ENCODE data around the gene C19orf85.

Gene C19orf85

DNA sequence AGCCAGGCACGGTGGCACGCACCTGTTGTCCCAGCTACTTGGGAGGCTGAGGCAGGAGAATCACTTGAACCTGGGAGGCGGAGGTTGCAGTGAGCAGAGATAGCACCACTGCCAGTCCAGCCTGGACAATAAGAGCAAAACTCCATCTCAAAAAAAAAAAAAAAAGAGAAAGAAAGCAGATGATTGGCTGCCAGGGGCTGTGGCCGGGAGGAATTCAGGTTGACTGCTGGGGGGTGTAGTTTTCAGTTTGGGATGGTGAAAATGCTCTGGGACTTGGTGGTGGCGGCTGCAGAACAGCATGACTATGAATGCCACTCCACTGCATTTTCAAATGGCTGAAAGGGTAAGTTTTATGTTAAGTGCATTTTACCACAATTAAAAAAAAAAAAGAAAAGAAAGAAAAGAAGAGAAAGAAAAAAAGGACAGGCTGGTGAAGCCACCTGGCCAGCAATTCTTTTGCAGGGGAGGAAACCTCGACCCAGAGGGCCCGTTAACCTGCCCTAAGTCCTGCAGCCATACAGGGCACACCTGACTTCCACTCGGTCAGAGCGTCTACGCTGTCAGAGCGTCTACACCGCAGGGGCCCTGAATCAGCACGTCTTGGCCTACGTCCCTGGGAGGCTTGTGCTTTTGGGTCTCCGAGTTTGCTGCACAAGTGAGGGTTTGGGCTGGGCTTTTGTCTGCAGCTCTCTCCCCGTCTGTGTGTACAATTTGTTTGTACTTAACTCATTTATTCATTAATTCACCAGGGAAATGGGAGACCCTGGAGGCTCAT is 6.7 kb downstream of the C19orf85 start:
- H3K4me3 ChIP-seq (ENCODE audit: control insufficient read depth, low read depth, low read length): no peak overlapping the region
- TF ChIP-seq, protein P1, sequence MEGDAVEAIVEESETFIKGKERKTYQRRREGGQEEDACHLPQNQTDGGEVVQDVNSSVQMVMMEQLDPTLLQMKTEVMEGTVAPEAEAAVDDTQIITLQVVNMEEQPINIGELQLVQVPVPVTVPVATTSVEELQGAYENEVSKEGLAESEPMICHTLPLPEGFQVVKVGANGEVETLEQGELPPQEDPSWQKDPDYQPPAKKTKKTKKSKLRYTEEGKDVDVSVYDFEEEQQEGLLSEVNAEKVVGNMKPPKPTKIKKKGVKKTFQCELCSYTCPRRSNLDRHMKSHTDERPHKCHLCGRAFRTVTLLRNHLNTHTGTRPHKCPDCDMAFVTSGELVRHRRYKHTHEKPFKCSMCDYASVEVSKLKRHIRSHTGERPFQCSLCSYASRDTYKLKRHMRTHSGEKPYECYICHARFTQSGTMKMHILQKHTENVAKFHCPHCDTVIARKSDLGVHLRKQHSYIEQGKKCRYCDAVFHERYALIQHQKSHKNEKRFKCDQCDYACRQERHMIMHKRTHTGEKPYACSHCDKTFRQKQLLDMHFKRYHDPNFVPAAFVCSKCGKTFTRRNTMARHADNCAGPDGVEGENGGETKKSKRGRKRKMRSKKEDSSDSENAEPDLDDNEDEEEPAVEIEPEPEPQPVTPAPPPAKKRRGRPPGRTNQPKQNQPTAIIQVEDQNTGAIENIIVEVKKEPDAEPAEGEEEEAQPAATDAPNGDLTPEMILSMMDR (IDR thresholded peaks at IDR 0.05; ENCODE audit: control insufficient read depth, insufficient read depth, low read depth, low read length, missing control alignments): no peak
- no peak for DNase-seq (ENCODE audit: low read depth)

DNA sequence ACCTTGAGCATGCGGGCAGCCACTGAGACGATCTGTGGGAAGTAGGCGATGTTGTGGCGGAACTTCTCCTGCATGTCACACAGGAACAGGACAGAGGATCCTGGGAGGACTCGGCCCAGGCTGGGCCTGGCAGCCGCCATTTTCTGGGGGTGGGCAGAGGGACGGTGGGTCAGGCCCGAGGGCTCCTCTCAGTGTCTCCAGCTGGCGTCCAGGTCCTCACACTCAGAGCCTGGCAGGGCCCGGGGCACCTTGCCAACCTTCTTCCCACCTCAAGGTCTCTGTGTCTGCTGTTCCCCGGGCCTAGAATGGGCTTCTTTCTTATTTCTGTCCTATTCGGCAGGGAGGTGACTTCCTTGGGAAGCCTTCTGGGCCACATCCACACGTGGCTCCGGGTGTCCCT is 8.2 kb downstream of the C19orf85 start:
- no peak overlapping the region for H3K4me3 ChIP-seq (ENCODE audit: control insufficient read depth, low read depth, low read length)
- TF ChIP-seq, protein P1 (IDR thresholded peaks at IDR 0.05; ENCODE audit: control insufficient read depth, insufficient read depth, low read depth, low read length, missing control alignments): no peak
- DNase-seq (ENCODE audit: low read depth): no peak

DNA sequence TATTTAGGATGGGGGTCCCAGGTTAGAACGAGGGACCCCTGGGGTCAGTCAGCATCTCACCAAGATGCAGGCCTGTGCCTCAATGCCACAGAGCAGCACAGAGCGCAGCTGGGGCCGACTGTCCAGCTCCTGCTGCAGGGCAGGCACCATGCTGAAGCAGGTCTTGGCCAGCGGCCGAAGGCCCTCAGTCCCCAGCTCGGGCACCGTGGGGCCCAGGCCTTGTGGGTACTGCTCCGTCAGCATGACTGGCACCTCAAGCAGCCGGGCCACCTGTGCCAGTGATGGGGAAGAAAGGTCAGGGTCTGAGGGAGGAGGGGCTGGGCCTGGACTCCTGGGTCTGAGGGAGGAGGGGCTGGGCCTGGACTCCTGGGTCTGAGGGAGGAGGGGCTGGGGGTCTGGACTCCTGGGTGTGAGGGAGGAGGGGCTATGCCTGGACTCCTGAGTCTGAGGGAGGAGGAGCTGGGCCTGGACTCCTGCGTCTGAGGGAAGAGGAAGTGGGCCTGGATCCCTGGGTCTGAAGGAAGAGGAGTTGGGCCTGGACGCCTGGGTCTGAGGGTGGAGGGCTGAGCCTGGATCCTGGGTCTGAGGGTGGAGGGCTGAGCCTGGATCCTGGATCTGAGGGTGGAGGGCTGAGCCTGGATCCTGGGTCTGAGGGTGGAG is 8.8 kb downstream of the C19orf85 start:
- DNase-seq (ENCODE audit: low read depth): no peak
- TF ChIP-seq, protein P1 (IDR thresholded peaks at IDR 0.05; ENCODE audit: control insufficient read depth, insufficient read depth, low read depth, low read length, missing control alignments): no peak
- no peak overlapping the region for H3K4me3 ChIP-seq (ENCODE audit: control insufficient read depth, low read depth, low read length)

DNA sequence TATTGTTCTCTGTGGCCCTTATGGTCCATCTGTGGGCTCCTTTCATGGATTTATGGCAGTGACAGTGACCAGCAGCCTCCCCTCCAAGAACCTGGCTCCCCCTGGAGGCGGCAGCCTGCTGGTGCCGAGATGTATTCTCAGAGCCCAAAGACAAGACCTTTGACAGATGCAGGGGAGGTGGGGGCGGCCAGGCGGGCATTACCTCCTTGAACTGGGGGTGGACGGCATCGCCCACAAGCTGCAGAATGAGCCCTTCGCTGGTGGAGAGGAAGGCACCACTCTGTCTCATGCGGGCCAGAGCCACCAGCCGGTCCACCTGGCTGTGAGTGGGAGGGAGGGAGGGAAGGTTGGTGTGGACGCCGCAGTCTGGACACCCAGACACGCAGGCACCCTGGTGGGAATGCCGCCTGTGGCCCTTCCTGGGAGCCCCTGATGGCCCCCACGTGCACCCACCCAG is 9.7 kb downstream of the C19orf85 start:
- no peak for DNase-seq (ENCODE audit: low read depth)
- H3K4me3 ChIP-seq (ENCODE audit: control insufficient read depth, low read depth, low read length): no peak overlapping the region
- TF ChIP-seq, protein P1 (IDR thresholded peaks at IDR 0.05; ENCODE audit: control insufficient read depth, insufficient read depth, low read depth, low read length, missing control alignments): peak; percentile 82

DNA sequence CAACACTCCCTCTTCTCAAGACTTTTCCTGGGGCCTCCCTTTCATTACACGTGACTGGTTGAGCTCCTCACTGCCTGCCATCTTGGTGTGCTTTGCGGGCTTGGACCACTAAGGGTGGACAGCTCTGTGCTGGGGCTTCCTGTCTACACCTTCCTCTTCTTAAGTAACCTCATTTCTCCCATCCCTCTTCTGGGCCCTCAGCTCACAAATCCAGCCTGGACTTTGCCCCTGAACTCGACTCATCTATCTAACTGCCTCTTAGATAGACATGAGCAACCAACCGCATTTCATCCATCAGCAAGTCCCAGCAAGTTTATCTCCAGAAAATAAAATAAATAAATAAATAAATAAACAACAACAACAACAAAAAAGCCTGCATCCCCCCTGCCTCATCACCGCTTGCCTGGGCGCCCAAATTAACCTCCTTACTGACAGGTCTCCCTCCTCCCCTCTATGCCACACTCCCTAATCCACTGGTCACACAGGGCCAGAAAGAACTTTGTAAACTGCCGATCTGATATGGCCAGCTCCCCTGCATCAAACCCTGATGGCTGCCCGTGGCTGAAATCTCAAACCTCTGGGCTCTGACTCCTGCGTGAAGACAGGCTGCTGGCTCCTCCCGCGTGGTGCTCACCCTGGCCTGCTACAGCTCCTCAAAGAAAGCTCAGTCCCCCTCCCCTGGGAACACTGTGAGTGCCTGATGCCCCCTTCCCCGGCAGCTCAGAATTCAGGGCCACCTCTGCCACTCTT is 10.9 kb downstream of the C19orf85 start:
- no peak overlapping the region for H3K4me3 ChIP-seq (ENCODE audit: control insufficient read depth, low read depth, low read length)
- TF ChIP-seq, protein P1 (IDR thresholded peaks at IDR 0.05; ENCODE audit: control insufficient read depth, insufficient read depth, low read depth, low read length, missing control alignments): no peak
- DNase-seq (ENCODE audit: low read depth): no peak

DNA sequence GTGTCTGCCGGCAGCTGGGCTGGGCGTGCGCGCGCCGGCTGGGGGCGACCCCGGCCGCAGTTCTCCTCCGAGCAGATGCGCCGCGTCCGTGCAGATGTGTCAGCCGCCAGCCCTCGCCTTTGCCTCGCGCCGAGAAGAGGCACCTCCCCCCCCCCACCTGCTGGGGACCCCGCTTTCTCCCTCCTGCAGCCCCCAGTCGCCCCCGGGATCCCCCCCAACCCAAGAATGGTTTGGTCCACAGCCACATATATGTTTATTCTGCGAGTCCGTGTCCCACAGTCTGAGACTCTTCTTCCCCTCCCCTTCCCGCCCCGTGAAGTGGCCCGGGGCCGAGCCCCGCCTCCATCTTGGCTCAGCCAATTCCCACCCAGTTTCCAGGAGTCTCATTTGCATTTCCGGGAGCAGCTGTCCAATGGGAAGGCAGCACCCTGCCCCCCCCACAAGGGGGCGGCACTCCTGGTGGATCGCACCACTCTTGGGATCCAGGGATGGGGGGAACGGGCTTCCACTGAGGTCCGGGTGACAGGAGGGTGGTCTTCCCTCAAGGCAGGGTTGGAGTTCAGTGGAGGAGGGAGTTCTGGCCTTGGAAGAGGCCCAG is 11.7 kb downstream of the C19orf85 start:
- DNase-seq (ENCODE audit: low read depth): no peak
- no peak overlapping the region for H3K4me3 ChIP-seq (ENCODE audit: control insufficient read depth, low read depth, low read length)

More for the DNA sequence above, 11.7 kb downstream of the C19orf85 start:
- TF ChIP-seq, protein P1 (IDR thresholded peaks at IDR 0.05; ENCODE audit: control insufficient read depth, insufficient read depth, low read depth, low read length, missing control alignments): no peak
